ENCODE data around the gene MDFIC.

The MDFIC gene

DNA sequence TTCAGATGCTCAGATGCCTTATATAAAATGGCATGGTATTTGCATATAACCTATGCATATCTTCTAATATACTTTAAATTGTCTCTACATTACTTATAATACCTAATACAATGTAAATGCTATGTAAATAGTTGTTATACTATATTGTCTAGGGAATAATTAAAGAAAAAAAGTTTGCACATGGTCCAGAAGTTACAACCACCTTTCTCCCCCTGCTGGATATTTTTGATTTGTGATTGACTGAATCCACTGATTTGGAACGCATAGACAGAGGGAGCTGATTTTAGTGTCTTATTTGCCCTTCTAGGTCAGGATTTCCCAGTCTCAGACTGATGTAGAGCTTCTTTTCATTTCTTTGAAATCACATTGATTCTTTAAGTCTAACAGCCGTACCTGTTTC is 31.8 kb downstream of the MDFIC start:
- no peak for DNase-seq (ENCODE audit: low read depth)
- TF ChIP-seq, protein P1, sequence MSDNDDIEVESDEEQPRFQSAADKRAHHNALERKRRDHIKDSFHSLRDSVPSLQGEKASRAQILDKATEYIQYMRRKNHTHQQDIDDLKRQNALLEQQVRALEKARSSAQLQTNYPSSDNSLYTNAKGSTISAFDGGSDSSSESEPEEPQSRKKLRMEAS (IDR thresholded peaks at IDR 0.05; ENCODE audit: low read depth, low read length), result no peak
- no peak for TF ChIP-seq MYC (IDR thresholded peaks at IDR 0.05; ENCODE audit: low read depth, low read length)
- TF ChIP-seq POLR2A (IDR thresholded peaks at IDR 0.05; ENCODE audit: extremely low read depth, insufficient read length), result no peak
- TF ChIP-seq, protein P2, sequence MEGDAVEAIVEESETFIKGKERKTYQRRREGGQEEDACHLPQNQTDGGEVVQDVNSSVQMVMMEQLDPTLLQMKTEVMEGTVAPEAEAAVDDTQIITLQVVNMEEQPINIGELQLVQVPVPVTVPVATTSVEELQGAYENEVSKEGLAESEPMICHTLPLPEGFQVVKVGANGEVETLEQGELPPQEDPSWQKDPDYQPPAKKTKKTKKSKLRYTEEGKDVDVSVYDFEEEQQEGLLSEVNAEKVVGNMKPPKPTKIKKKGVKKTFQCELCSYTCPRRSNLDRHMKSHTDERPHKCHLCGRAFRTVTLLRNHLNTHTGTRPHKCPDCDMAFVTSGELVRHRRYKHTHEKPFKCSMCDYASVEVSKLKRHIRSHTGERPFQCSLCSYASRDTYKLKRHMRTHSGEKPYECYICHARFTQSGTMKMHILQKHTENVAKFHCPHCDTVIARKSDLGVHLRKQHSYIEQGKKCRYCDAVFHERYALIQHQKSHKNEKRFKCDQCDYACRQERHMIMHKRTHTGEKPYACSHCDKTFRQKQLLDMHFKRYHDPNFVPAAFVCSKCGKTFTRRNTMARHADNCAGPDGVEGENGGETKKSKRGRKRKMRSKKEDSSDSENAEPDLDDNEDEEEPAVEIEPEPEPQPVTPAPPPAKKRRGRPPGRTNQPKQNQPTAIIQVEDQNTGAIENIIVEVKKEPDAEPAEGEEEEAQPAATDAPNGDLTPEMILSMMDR (IDR thresholded peaks at IDR 0.05; ENCODE audit: low read depth, low read length), result no peak
- H3K4me3 ChIP-seq (ENCODE audit: low read depth, low read length), result no peak overlapping the region

DNA sequence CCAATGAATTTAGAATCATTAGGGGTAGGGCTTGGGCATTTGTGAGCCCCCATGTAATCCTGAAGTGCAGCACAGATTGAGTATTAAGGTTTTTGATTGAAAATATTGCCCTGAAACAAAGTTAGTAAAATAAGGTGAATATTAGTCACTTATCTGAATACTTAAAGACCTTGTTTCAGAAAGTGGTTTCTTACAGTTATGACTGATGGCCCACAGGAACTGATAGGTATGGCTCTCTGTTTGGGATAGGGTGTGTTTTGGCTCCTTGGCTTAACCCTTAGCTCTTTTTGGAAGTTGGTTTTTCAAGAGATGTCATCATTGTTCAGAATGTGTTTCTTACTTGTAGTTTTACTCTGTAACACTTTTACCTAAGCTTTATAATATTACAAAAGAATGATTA is 34.8 kb downstream of the MDFIC start:
- no peak for DNase-seq (ENCODE audit: low read depth)
- TF ChIP-seq, protein P2 (IDR thresholded peaks at IDR 0.05; ENCODE audit: low read depth, low read length), result no peak
- TF ChIP-seq MYC (IDR thresholded peaks at IDR 0.05; ENCODE audit: low read depth, low read length) (no peak), POLR2A (IDR thresholded peaks at IDR 0.05; ENCODE audit: extremely low read depth, insufficient read length) (no peak)
- TF ChIP-seq, protein P1 (IDR thresholded peaks at IDR 0.05; ENCODE audit: low read depth, low read length), result no peak
- no peak overlapping the region for H3K4me3 ChIP-seq (ENCODE audit: low read depth, low read length)

DNA sequence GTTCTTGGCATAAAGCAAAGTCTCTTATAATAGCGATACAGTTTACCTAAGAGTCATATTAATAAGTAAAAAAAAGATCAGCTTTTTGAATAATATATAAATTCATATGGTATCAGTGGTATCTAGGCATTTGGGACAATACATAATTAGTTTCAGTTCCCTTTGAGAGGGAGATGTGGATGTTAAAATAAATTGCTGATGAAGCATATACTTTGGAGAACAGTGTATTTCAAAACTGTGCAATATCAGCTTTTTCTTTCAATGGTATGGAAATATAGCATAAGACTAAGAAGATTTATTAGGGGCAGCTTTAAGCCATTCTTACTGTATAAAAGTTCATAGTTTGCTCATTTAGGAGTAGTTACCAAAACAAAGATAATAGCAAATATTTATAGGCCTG is 35.5 kb downstream of the MDFIC start:
- no peak overlapping the region for H3K4me3 ChIP-seq (ENCODE audit: low read depth, low read length)
- no peak for TF ChIP-seq MYC (IDR thresholded peaks at IDR 0.05; ENCODE audit: low read depth, low read length)
- no peak for TF ChIP-seq POLR2A (IDR thresholded peaks at IDR 0.05; ENCODE audit: extremely low read depth, insufficient read length)
- DNase-seq (ENCODE audit: low read depth), result no peak

DNA sequence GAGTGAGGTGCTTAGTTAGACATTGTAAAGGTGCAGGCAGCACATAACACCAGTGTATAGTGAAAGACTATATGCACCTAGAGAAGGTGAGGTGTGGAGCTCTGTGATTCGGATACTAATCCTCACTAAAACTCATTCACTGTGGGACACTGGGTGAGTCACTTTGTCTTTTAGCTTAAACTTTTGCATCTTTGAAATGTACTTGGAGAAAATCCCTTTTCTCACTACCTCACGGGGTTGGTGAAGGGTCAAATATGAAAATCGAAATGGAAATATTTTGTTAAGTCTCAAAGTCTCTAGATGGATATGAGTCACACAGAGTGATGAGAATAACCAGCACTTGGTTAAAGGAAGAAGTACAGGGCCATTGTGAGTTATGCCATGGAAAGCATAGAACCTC is 38.0 kb downstream of the MDFIC start:
- no peak for DNase-seq (ENCODE audit: low read depth)
- H3K4me3 ChIP-seq (ENCODE audit: low read depth, low read length), result no peak overlapping the region

DNA sequence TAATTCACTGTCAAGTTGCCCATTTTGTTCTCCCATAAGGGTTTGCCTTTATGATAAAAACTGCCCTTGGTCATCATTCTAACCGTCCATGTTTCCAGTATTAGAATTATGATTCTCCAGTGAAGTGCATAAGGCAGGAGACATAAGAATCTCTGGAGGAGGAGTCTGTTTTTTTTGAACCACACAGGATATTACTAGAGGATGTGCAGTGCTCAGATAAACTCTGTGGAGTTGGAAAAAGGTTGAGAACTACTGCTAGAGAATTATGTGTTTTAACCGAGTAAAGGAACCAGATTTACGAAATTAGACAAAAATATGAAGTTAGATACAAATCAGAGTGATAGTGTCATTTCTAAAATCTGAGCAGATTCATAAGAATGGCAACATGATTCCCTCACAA is 40.5 kb downstream of the MDFIC start:
- no peak for DNase-seq (ENCODE audit: low read depth)
- TF ChIP-seq, protein P1 (IDR thresholded peaks at IDR 0.05; ENCODE audit: low read depth, low read length), result no peak
- TF ChIP-seq MYC (IDR thresholded peaks at IDR 0.05; ENCODE audit: low read depth, low read length) (no peak), POLR2A (IDR thresholded peaks at IDR 0.05; ENCODE audit: extremely low read depth, insufficient read length) (no peak)
- TF ChIP-seq, protein P2 (IDR thresholded peaks at IDR 0.05; ENCODE audit: low read depth, low read length), result no peak
- H3K4me3 ChIP-seq (ENCODE audit: low read depth, low read length), result no peak overlapping the region

More for the DNA sequence above, 38.0 kb downstream of the MDFIC start:
- TF ChIP-seq MYC (IDR thresholded peaks at IDR 0.05; ENCODE audit: low read depth, low read length), result no peak
- TF ChIP-seq, protein P2 (IDR thresholded peaks at IDR 0.05; ENCODE audit: low read depth, low read length), result no peak
- TF ChIP-seq POLR2A (IDR thresholded peaks at IDR 0.05; ENCODE audit: extremely low read depth, insufficient read length), result no peak
- TF ChIP-seq, protein P1 (IDR thresholded peaks at IDR 0.05; ENCODE audit: low read depth, low read length), result no peak

DNA sequence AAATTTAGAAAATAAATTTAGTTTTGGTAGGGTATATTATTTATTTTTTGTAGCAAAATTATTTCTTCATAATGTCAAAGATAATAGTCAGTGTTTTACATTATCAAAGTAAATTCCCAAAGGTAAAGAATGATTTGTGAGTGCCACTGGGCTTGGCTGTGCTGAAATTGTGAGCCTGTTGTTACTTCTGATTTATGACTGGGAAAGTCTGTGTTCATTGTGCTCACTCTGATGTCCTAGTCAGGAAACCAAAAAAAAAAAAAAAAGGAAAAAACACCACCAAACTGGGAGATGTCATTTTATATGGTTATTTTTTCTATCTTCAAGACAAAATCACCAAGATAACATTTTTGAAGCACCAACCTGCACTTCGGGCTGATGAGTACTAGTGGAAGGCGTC is 44.3 kb downstream of the MDFIC start:
- TF ChIP-seq, protein P1 (IDR thresholded peaks at IDR 0.05; ENCODE audit: low read depth, low read length), result no peak
- TF ChIP-seq POLR2A (IDR thresholded peaks at IDR 0.05; ENCODE audit: extremely low read depth, insufficient read length) (no peak), MYC (IDR thresholded peaks at IDR 0.05; ENCODE audit: low read depth, low read length) (no peak)
- TF ChIP-seq, protein P2 (IDR thresholded peaks at IDR 0.05; ENCODE audit: low read depth, low read length), result no peak
- no peak for DNase-seq (ENCODE audit: low read depth)

More for the DNA sequence above, 44.3 kb downstream of the MDFIC start:
- H3K4me3 ChIP-seq (ENCODE audit: low read depth, low read length), result no peak overlapping the region

Measured in NB4 (cell line).